SU-DHL-6 (cell line): ENCODE measurements around the gene RAB3B.
A peak's percentile ranks its signal among the peaks of the same experiment; 100 is the strongest.

Experiments used
- H2AFZ ChIP-seq: fragments of 200-600 bp; sonication (generic); 2 replicates; pipeline ENCODE4 v1.6.1; 2014; ENCODE audit warnings: low read depth, mild to moderate bottlenecking, moderate library complexity, mixed read lengths, antibody characterized with exemption, low read length; ENCODE audit not compliant: severe bottlenecking
- H3F3A ChIP-seq: fragments of 200-600 bp; shearing (Covaris generic); 2 replicates; pipeline ENCODE4 v1.6.0; 2016; ENCODE audit warnings: antibody characterized with exemption, mild to moderate bottlenecking; ENCODE audit not compliant: insufficient read depth
- H3K27ac ChIP-seq: fragments of 200-600 bp; sonication (generic); 2 replicates; pipeline ENCODE4 v1.5.1; 2016; ENCODE audit warnings: low read depth, mild to moderate bottlenecking, low read length, moderate library complexity, mixed read lengths
- H3K27me3 ChIP-seq: fragments of 200-600 bp; sonication (generic), shearing (Covaris generic); 2 replicates; pipeline ENCODE4 v1.6.0; 2014; ENCODE audit warnings: mild to moderate bottlenecking, low read length
- H3K36me3 ChIP-seq: fragments of 200-600 bp; sonication (generic); 2 replicates; pipeline ENCODE4 v1.6.1; 2014; ENCODE audit warnings: mild to moderate bottlenecking, low read length, mixed read lengths
- H3K4me2 ChIP-seq: fragments of 300-600, 200-600 bp; shearing (Covaris generic), sonication (generic); 2 replicates; pipeline ENCODE4 v1.6.0; 2014; ENCODE audit warnings: low read length, low read depth, mild to moderate bottlenecking; ENCODE audit not compliant: poor library complexity, severe bottlenecking
- H3K4me3 ChIP-seq: fragments of 200-600 bp; sonication (generic); 2 replicates; pipeline ENCODE4 v1.5.1; 2014; ENCODE audit warnings: antibody characterized with exemption, low read length, mild to moderate bottlenecking, mixed read lengths; ENCODE audit not compliant: insufficient read depth, poor library complexity, severe bottlenecking
- H3K79me2 ChIP-seq: fragments of 200-600 bp; sonication (generic); 2 replicates; pipeline ENCODE4 v1.6.1; 2014; ENCODE audit warnings: mild to moderate bottlenecking, low read length, moderate library complexity; ENCODE audit not compliant: insufficient read depth
- H3K9ac ChIP-seq: fragments of 200-600 bp; sonication (generic); 2 replicates; pipeline ENCODE4 v1.7.0; 2014; ENCODE audit warnings: mild to moderate bottlenecking, low read length
- H3K9me2 ChIP-seq: fragments of 200-600 bp; sonication (generic); replicated peaks from 2 replicates; pipeline ENCODE4 v1.6.1; 2014; ENCODE audit warnings: low read length; ENCODE audit not compliant: insufficient read depth
- H3K9me3 ChIP-seq: fragments of 200-600 bp; sonication (generic); 2 replicates; pipeline ENCODE4 v1.6.1; 2014; ENCODE audit warnings: low read length, mixed read lengths; ENCODE audit not compliant: insufficient read depth
- H4K20me1 ChIP-seq: fragments of 200-600 bp; sonication (generic); 2 replicates; pipeline ENCODE4 v1.6.1; 2014; ENCODE audit warnings: low read depth, mild to moderate bottlenecking, antibody characterized with exemption, low read length, moderate library complexity, mixed read lengths
- CTCF ChIP-seq: fragments of 200-600 bp; sonication (generic); IDR thresholded peaks from one replicate; pipeline ENCODE4 v1.5.1; 2017; ENCODE audit warnings: antibody characterized with exemption, mild to moderate bottlenecking, low read length, moderate library complexity; ENCODE audit not compliant: insufficient read depth, poor library complexity, severe bottlenecking
- EZH2phosphoT487 ChIP-seq: fragments of 200-600 bp; sonication (generic), shearing (Covaris generic); conservative IDR thresholded peaks from 2 replicates; pipeline ENCODE4 v1.6.1; 2018; ENCODE audit warnings: mild to moderate bottlenecking, antibody characterized with exemption, low read length, moderate library complexity, mixed read lengths

The RAB3B gene

DNA sequence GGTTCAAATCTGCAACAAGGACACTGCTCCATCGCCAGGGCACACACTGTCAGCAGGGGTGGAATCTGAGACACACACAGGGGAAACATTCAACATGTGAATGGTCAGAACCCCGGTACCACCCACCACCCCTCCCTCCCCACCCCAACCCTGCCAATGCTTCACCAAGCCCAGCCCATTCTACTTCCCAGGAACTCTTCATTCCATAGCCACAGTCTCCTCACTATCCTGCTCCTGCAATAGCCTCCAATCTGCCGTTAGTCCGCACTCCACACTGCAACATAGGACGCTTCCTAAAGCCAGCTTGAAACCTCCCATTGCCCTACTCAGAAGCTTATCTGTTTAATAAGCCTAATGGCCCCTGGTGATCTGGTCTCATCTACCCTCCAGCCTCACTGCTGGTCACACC lies 7.5 kb upstream of the RAB3B start:
- TF ChIP-seq EZH2phosphoT487 = no peak
- H2AFZ ChIP-seq = no peak overlapping the region
- H3K79me2 ChIP-seq = no peaks in the 10 kb centered on the region
- H3K9me3 ChIP-seq = no peaks in the 10 kb centered on the region
- no peaks in the 10 kb centered on the region for H4K20me1 ChIP-seq
- no peaks in the 10 kb centered on the region for H3K36me3 ChIP-seq
- H3K9ac ChIP-seq = no peak overlapping the region
- no peak overlapping the region for H3K4me3 ChIP-seq
- no peaks in the 10 kb centered on the region for H3K9me2 ChIP-seq
- no peak overlapping the region for H3K27ac ChIP-seq
- no peaks in the 10 kb centered on the region for H3K27me3 ChIP-seq
- H3F3A ChIP-seq = no peaks in the 10 kb centered on the region
- H3K4me2 ChIP-seq = no peak overlapping the region

GRCh38 chr1:51989582-51990477 lies 670 bp downstream of the RAB3B start:
- peak overlapping the region; percentile 48 for H2AFZ ChIP-seq

GRCh38 chr1:51988254-51988653 lies 2.2 kb downstream of the RAB3B start:
- H3K9me3 ChIP-seq = no peaks in the 10 kb centered on the region
- TF ChIP-seq EZH2phosphoT487 (no peak), CTCF (no peak)
- H3K4me2 ChIP-seq = no peak overlapping the region
- no peaks in the 10 kb centered on the region for H3K27me3 ChIP-seq
- H3K4me3 ChIP-seq = no peak overlapping the region
- no peak overlapping the region for H2AFZ ChIP-seq
- no peak overlapping the region for H3K27ac ChIP-seq
- no peaks in the 10 kb centered on the region for H3K9me2 ChIP-seq
- H3F3A ChIP-seq = no peaks in the 10 kb centered on the region
- no peaks in the 10 kb centered on the region for H3K79me2 ChIP-seq
- no peaks in the 10 kb centered on the region for H3K36me3 ChIP-seq
- H4K20me1 ChIP-seq = no peaks in the 10 kb centered on the region
- no peak overlapping the region for H3K9ac ChIP-seq

More at GRCh38 chr1:51989582-51990477, 670 bp downstream of the RAB3B start:
- Histone ChIP-seq H3F3A (no peaks in the 10 kb centered on the region), H3K27me3 (no peaks in the 10 kb centered on the region), H3K9me2 (no peaks in the 10 kb centered on the region), H3K9me3 (no peaks in the 10 kb centered on the region), H4K20me1 (no peaks in the 10 kb centered on the region), H3K27ac (no peak overlapping the region), H3K4me3 (peak overlapping the region; percentile 34), H3K4me2 (peak overlapping the region; percentile 41), H3K79me2 (no peaks in the 10 kb centered on the region), H3K9ac (0 out of 2 replicates have a peak overlapping the region, but pooled peaks have one; percentile 29), H3K36me3 (no peaks in the 10 kb centered on the region)
- TF ChIP-seq EZH2phosphoT487 = no peak
- no peak for TF ChIP-seq CTCF

- Histone ChIP-seq H3K4me3 (no peak overlapping the region), H3K27ac (no peak overlapping the region), H4K20me1 (no peaks in the 10 kb centered on the region), H3K9ac (no peak overlapping the region), H2AFZ (no peak overlapping the region), H3K27me3 (no peaks in the 10 kb centered on the region), H3K36me3 (no peaks in the 10 kb centered on the region), H3K9me2 (no peaks in the 10 kb centered on the region), H3K4me2 (no peak overlapping the region), H3K9me3 (no peaks in the 10 kb centered on the region), H3F3A (no peaks in the 10 kb centered on the region), H3K79me2 (no peaks in the 10 kb centered on the region)
- no peak for TF ChIP-seq EZH2phosphoT487
- TF ChIP-seq CTCF = no peak
Measured at GRCh38 chr1:51986718-51987117, 3.8 kb downstream of the RAB3B start.
